Naive thymus-derived CD4-positive, alpha-beta T cell (primary cell): Measurements from ENCODE around the gene ANO1. TPM values are rescaled to one million over a fixed set of nuclear protein-coding genes. Genes with fewer than 3 reads are reported as not detected.

ENCODE experiments used
- ATAC-seq: fragments of 150-1000 bp; cut with Tn5 transposase; 2 replicates; pipeline ENCODE4 v1.10.0; 2021; ENCODE audit warnings: mild to moderate bottlenecking, moderate library complexity
- CTCF ChIA-PET: fragments of 350-600 bp; sonication (Branson Sonifier 250); formaldehyde crosslinking; loops from one replicate; lab custom pipeline; 2021; ENCODE audit warnings: antibody characterized with exemption; lab: Charles Lee
- POLR2A ChIA-PET: fragments of 350-600 bp; sonication (Branson Sonifier 250); formaldehyde crosslinking; loops from one replicate; lab custom pipeline; 2021; ENCODE audit warnings: antibody characterized with exemption, inconsistent platforms; lab: Charles Lee
- DNase-seq, 9 donors: peaks; one replicate each; pipeline versions ENCODE4 v3.0.0 to v3.0.0-alpha.2; 2020 to 2022; ENCODE audit warnings: mixed read lengths in 1 of 9
- H3K27ac ChIP-seq: one replicate; pipeline ENCODE4 v1.7.0; 2013; ENCODE audit warnings: mild to moderate bottlenecking, low read depth, low read length, moderate library complexity
- H3K27me3 ChIP-seq, 2 donors: one replicate each; pipeline ENCODE4 v1.7.0; 2013; ENCODE audit warnings: low read length in 2 of 2, mild to moderate bottlenecking in 2 of 2, moderate library complexity in 2 of 2; ENCODE audit not compliant: control insufficient read depth in 2 of 2, insufficient read depth in 2 of 2
- H3K36me3 ChIP-seq, 3 experiments: 1 replicate in 2 of 3; 2 replicates in 1 of 3; pipeline ENCODE4 v1.7.0; 2013; ENCODE audit warnings: low read length in 3 of 3, mild to moderate bottlenecking in 3 of 3, moderate library complexity in 1 of 3; ENCODE audit not compliant: insufficient read depth in 3 of 3, control insufficient read depth in 2 of 3
- H3K4me1 ChIP-seq, 2 donors: one replicate each; pipeline ENCODE4 v1.7.0; 2013; ENCODE audit warnings: low read length in 2 of 2, mild to moderate bottlenecking in 2 of 2, moderate library complexity in 1 of 2; ENCODE audit not compliant: control insufficient read depth in 2 of 2, insufficient read depth in 2 of 2
- H3K4me3 ChIP-seq: 2 replicates; pipeline ENCODE4 v1.7.0; 2013; ENCODE audit warnings: mild to moderate bottlenecking, low read length
- H3K9me3 ChIP-seq, 3 experiments: 1 replicate in 2 of 3; 2 replicates in 1 of 3; pipeline ENCODE4 v1.7.0; 2013; ENCODE audit warnings: low read length in 3 of 3; ENCODE audit not compliant: control insufficient read depth in 2 of 3
- H3K27ac Mint-ChIP-seq, 9 donors: one replicate each; pipeline ENCODE4 v1.8.0; 2020 to 2022; ENCODE audit warnings: mixed read lengths in 9 of 9, mild to moderate bottlenecking in 8 of 9, moderate library complexity in 5 of 9, inconsistent platforms in 2 of 9
- H3K27me3 Mint-ChIP-seq, 5 donors: one replicate each; pipeline ENCODE4 v1.8.0; 2021 to 2022; ENCODE audit warnings: mixed read lengths in 5 of 5, mild to moderate bottlenecking in 1 of 5
- H3K36me3 Mint-ChIP-seq, 5 donors: one replicate each; pipeline ENCODE4 v1.8.0; 2020 to 2022; ENCODE audit warnings: mixed read lengths in 5 of 5, mild to moderate bottlenecking in 3 of 5, inconsistent platforms in 1 of 5
- H3K4me1 Mint-ChIP-seq, 7 donors: one replicate each; pipeline ENCODE4 v1.8.0; 2020 to 2022; ENCODE audit warnings: mixed read lengths in 7 of 7, mild to moderate bottlenecking in 3 of 7, inconsistent platforms in 1 of 7
- H3K4me3 Mint-ChIP-seq, 10 donors: one replicate each; pipeline ENCODE4 v1.8.0; 2020 to 2022; ENCODE audit warnings: mild to moderate bottlenecking in 10 of 10, mixed read lengths in 10 of 10, moderate library complexity in 6 of 10, inconsistent platforms in 2 of 10
- H3K9me3 Mint-ChIP-seq, 11 donors: one replicate each; pipeline ENCODE4 v1.8.0; 2020 to 2022; ENCODE audit warnings: mixed read lengths in 11 of 11, mild to moderate bottlenecking in 4 of 11, inconsistent platforms in 1 of 11, moderate library complexity in 1 of 11
- intact Hi-C, 2 donors: fragments of 100-400 bp; cut with micrococcal nuclease; formaldehyde crosslinking; loops; one replicate each; pipeline ENCODE4 v1.15.1; 2023
- polyA plus RNA-seq, 2 donors: library from polyadenylated mRNA; unstranded; fragments of 300-500 nt; fragmentation: Illumina TruSeq; gene quantifications; one replicate each; pipeline ENCODE4 v1.2.3, GENCODE V29; 2021
- total RNA-seq, 6 experiments: library from RNA in 5 of 6; stranded (reverse) in 5 of 6; gene quantifications; 1 replicate in 5 of 6; 2 replicates in 1 of 6; pipeline ENCODE4 v1.2.3 and lab custom pipeline; 2021 to 2026

The ANO1 gene
- total and polyA plus RNA-seq, 7 experiments from 2014 or later, result not detected

DNA sequence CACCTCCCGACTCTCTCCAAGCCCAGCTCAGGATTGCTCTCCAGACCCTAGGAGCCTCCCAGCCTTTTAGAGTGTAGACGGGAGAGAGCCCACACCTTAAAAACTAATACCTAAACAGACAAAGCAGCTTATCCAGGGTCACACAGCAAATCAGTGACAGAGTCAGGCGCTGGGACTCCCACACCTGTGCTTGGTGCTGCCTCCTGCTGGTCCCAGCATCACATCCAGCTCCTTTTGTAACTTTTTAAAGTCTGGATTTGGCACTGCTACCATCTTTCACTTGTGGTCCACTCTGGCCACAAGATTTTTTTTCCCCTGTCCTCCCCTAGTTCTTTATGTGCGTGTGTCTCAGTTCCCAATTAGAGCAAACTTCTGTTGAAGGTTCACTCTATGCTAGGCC lies 4.7 kb downstream of the ANO1 start:
- no peaks in the 10 kb centered on the region for H3K36me3 ChIP-seq
- no peak overlapping the region for H3K4me3 Mint-ChIP-seq
- no peaks in the 10 kb centered on the region for H3K4me1 Mint-ChIP-seq
- H3K27ac Mint-ChIP-seq, result no peak overlapping the region
- peaks cover 14 to 25% (median 18%) of the 10 kb centered on the region in 5 donors for H3K27me3 Mint-ChIP-seq
- no peaks in the 10 kb centered on the region for H3K9me3 Mint-ChIP-seq
- no peak overlapping the region for H3K27ac ChIP-seq
- ATAC-seq, result no peak
- H3K27me3 ChIP-seq, result no peaks in the 10 kb centered on the region
- H3K9me3 ChIP-seq, result no peaks in the 10 kb centered on the region
- ChIA-PET POLR2A (no interaction called here), CTCF (no interaction called here)
- H3K4me1 ChIP-seq, result no peaks in the 10 kb centered on the region
- no peaks in the 10 kb centered on the region for H3K36me3 Mint-ChIP-seq
- H3K4me3 ChIP-seq, result no peak overlapping the region
- intact Hi-C loops, result no loop called here
- no peak for DNase-seq

DNA sequence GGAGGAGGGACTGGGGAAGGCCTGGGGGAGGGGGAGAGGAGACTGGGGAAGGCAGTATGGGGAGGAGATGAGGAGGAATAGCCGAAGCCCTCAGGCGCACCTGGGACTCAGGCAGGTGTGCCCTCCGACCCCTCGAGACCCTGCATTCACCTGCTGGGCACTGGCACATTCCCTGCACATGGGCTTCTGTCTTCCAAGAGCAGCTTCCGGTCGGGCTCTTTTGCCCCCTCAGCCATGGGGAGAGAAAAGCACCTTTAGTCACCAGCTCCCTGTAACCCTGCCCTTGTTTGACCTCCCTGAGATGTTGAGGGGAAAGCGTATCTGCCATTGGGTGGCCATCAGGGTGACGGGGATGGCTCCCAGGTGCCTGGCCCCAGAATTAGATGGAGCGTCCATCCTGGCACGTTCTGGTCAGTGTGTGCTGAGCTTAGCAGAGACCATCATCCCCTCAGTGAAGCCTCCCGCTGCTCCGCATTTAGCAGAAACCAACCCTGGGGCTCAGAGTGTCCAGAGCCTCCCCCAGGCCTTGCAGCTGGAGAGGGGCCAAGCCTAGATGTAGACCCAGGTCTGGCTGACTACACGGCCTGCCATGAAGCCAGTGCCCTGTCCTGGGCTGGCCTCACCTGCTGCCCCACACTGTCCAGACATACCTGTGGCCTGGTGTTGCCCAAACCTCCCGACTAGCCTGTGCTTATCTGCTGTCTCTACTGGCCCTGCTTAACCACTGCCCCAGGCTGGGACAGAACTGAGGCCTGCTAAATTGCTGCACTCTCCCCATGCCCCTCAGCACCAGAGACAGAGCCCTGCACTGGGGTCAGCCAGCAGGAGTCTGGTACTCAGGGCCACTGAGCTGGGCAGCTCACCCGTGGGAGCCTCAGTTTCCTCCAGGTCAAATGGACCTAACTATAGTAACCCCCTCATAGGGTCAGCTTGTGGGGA lies 6.2 kb downstream of the ANO1 start:
- Mint-ChIP-seq H3K27me3 (peaks cover 13 to 20% (median 15%) of the 10 kb centered on the region in 5 donors), H3K4me3 (no peak overlapping the region), H3K27ac (no peak overlapping the region), H3K36me3 (no peaks in the 10 kb centered on the region), H3K9me3 (no peaks in the 10 kb centered on the region), H3K4me1 (no peaks in the 10 kb centered on the region)
- intact Hi-C loops, result no loop called here
- ATAC-seq (no peak), DNase-seq (no peak)
- CTCF ChIA-PET, result no interaction called here
- Histone ChIP-seq H3K36me3 (no peaks in the 10 kb centered on the region), H3K27ac (no peak overlapping the region), H3K27me3 (no peaks in the 10 kb centered on the region), H3K4me3 (no peak overlapping the region), H3K9me3 (no peaks in the 10 kb centered on the region), H3K4me1 (no peaks in the 10 kb centered on the region)
- POLR2A ChIA-PET, result no interaction called here

DNA sequence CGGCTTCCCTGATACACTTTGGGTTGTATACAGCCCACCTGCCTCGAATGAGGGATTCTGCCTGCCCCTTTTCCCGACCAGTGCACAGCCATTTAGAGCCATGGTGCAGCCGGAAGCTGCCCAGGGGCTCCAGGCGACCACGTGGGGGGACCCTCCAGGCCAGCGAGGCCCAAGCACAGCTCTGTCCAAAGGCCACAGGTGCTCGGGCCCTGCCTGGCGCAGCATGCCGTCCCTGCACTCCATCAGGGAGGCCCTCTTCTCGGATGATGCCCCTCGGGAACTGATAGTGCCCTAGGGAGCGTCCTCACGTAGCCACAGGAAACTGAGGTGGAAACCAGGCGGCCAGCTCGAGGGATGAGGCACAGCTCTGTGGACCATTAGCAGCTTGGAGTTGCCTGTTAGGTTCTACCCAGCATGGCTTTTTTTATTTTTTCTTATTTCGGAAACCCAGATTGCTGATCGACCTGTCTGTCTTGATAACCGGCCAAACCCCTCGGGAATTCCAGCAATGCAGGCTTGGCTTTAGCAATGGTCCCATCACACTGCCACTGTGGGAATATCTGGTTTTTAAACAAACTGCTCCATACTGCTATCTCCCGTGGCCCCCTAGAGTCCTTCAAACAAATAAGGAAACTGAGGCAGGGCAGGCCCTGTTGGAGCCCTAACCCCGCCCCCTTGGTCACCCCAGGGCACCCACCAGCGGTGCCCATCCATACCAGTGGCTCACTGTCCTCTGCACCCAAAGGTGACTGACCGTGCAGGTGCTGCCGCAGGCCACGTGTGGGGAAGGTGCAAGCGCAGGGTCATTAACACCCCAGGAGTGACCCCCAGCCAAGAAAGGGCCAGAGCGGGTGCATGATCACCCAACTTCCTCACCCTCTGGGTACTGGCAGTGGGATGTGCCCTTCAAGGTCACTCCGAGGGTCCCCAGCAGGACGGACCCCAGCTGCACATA lies 8.0 kb downstream of the ANO1 start:
- no peaks in the 10 kb centered on the region for H3K36me3 ChIP-seq
- CTCF ChIA-PET, result no interaction called here
- intact Hi-C loops, result no loop called here

DNA sequence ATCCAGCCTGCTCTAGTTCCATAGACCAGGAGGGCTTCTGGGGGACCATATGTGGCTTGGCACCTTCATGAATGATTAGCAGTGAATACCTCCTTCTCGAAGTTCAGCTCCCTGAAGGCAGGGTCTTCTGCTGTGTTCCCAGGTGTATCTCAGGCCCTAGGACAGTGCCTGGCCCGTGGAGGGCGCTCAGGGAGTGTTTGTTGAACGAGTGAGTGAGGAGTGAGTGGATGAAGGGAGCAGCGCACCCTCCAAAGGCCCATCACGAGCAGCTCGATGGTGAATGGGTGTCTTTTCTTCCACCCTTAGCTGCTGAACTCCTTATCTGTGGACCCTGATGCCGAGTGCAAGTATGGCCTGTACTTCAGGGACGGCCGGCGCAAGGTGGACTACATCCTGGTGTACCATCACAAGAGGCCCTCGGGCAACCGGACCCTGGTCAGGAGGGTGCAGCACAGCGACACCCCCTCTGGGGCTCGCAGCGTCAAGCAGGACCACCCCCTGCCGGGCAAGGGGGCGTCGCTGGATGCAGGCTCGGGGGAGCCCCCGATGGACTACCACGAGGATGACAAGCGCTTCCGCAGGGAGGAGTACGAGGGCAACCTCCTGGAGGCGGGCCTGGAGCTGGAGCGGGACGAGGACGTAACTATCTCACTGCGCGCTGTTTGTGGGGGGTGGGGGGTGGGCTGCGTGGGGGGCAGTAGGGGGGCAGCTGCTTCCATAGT lies 9.5 kb downstream of the ANO1 start:
- Histone ChIP-seq H3K27ac (no peak overlapping the region), H3K9me3 (no peaks in the 10 kb centered on the region), H3K4me3 (no peak overlapping the region), H3K4me1 (no peaks in the 10 kb centered on the region), H3K36me3 (no peaks in the 10 kb centered on the region), H3K27me3 (no peaks in the 10 kb centered on the region)
- H3K4me1 Mint-ChIP-seq, result no peaks in the 10 kb centered on the region
- no peaks in the 10 kb centered on the region for H3K36me3 Mint-ChIP-seq
- no peak overlapping the region for H3K4me3 Mint-ChIP-seq
- POLR2A ChIA-PET, result no interaction called here
- H3K27me3 Mint-ChIP-seq, result peaks cover 2 to 16% (median 8%) of the 10 kb centered on the region in 5 donors
- CTCF ChIA-PET, result no interaction called here
- H3K9me3 Mint-ChIP-seq, result no peaks in the 10 kb centered on the region
- DNase-seq (no peak), ATAC-seq (no peak)
- intact Hi-C loops, result no loop called here
- H3K27ac Mint-ChIP-seq, result no peak overlapping the region

More for the DNA sequence above, 8.0 kb downstream of the ANO1 start:
- H3K4me1 ChIP-seq, result no peaks in the 10 kb centered on the region
- no peaks in the 10 kb centered on the region for H3K27me3 ChIP-seq
- H3K4me3 ChIP-seq, result no peak overlapping the region
- no peaks in the 10 kb centered on the region for H3K36me3 Mint-ChIP-seq
- no peak overlapping the region for H3K27ac Mint-ChIP-seq
- H3K9me3 ChIP-seq, result no peaks in the 10 kb centered on the region
- no peaks in the 10 kb centered on the region for H3K4me1 Mint-ChIP-seq
- ATAC-seq (no peak), DNase-seq (no peak)
- peaks cover 8 to 14% (median 8%) of the 10 kb centered on the region in 5 donors for H3K27me3 Mint-ChIP-seq
- H3K9me3 Mint-ChIP-seq, result no peaks in the 10 kb centered on the region
- H3K27ac ChIP-seq, result no peak overlapping the region
- no peak overlapping the region for H3K4me3 Mint-ChIP-seq
- POLR2A ChIA-PET, result no interaction called here

DNA sequence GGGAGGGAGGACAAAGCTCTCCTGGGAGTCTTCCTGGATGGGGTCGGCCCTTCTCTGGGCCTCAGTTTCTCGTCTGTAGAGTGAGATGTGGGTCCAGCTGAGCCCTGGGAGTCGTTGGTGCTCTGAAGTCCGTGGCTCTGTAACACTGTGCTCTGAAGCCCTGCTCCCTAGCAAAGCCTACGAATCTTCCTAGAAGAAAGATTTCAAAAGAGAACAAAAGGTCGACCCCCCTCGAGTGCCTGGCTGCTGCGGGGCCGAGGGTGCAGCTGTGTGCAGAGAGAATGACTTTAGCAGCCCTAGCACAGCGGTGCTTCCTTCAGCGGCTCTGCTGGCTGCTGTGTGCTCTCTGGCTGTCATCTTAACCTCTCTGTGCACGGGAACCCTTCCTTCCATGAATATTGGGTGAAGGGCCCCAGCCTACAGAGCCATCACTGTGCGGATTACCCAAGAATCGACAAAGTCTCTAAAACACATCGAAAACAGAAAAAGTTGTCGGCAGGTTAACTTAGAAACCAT lies 10.7 kb downstream of the ANO1 start:
- no peaks in the 10 kb centered on the region for H3K36me3 ChIP-seq
- H3K4me1 ChIP-seq, result no peaks in the 10 kb centered on the region
- no peak overlapping the region for H3K27ac Mint-ChIP-seq
- no peaks in the 10 kb centered on the region for H3K27me3 ChIP-seq
- CTCF ChIA-PET, result no interaction called here
- H3K9me3 ChIP-seq, result no peaks in the 10 kb centered on the region
- H3K4me1 Mint-ChIP-seq, result no peaks in the 10 kb centered on the region
- intact Hi-C loops, result no loop called here
- no peaks in the 10 kb centered on the region for H3K9me3 Mint-ChIP-seq
- DNase-seq (no peak), ATAC-seq (no peak)
- peaks cover 0 to 11% (median 8%) of the 10 kb centered on the region in 5 donors for H3K27me3 Mint-ChIP-seq
- no peak overlapping the region for H3K4me3 ChIP-seq
- H3K36me3 Mint-ChIP-seq, result no peaks in the 10 kb centered on the region
- POLR2A ChIA-PET, result no interaction called here
- H3K27ac ChIP-seq, result no peak overlapping the region
- H3K4me3 Mint-ChIP-seq, result no peak overlapping the region

DNA sequence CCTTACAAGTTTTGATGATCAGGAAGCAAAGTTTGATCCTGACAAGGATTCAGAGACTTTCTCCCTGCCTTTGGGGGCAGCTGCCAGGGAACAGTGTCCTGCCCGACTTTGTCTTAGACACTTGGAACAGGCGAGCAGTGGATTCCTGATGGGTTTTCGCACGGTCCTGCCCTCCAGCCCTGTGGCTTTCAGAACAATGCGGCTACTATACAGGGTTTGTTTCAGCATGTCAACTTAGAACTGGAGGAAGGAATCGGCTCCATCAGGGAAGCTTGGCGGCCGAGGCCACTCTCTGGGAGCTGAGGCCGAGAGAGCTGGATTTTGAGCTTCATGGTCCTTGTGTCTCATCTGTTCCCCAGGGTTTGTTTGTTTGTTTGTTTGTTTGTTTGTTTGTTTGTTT lies 11.5 kb downstream of the ANO1 start:
- peaks cover 0 to 11% (median 8%) of the 10 kb centered on the region in 5 donors for H3K27me3 Mint-ChIP-seq
- no peaks in the 10 kb centered on the region for H3K27me3 ChIP-seq
- H3K9me3 ChIP-seq, result no peaks in the 10 kb centered on the region
- intact Hi-C loops, result no loop called here
- no peaks in the 10 kb centered on the region for H3K4me1 ChIP-seq
- POLR2A ChIA-PET, result interaction anchor here (0.7 kb wide), 1 partner anchor 514 kb away, joined by 3 read pairs; no protein-coding TSS in a partner anchor
- no peaks in the 10 kb centered on the region for H3K36me3 ChIP-seq
- no peak overlapping the region for H3K4me3 ChIP-seq
- no peak for ATAC-seq
- no peaks in the 10 kb centered on the region for H3K9me3 Mint-ChIP-seq
- H3K36me3 Mint-ChIP-seq, result no peaks in the 10 kb centered on the region
- H3K27ac Mint-ChIP-seq, result no peak overlapping the region
- CTCF ChIA-PET, result no interaction called here
- no peak overlapping the region for H3K27ac ChIP-seq
- DNase-seq, result no peak
- no peaks in the 10 kb centered on the region for H3K4me1 Mint-ChIP-seq
- H3K4me3 Mint-ChIP-seq, result no peak overlapping the region
